Keratinocyte (primary cell): ENCODE data around the gene SMCO1. TPM values are rescaled to one million over a fixed set of nuclear protein-coding genes. Genes with fewer than 3 reads are reported as not detected.
A peak's percentile ranks its signal among the peaks of the same experiment; 100 is the strongest.

Experiments used
- DNase-seq: peaks from one replicate; pipeline ENCODE4 v3.0.0-alpha.2; 2011; ENCODE audit warnings: low read depth, missing footprints, low spot score
- FAIRE-seq: peaks from 2 replicates; lab custom pipeline; 2011; peaks lifted over from hg19 to GRCh38; lab: Jason Lieb, UNC
- H2AFZ ChIP-seq: 2 replicates; pipeline ENCODE4 v1.6.0; 2012; ENCODE audit warnings: low read length, control low read depth, inconsistent platforms; ENCODE audit not compliant: control insufficient read depth
- H3K27ac ChIP-seq: 2 replicates; pipeline ENCODE4 v1.5.1; 2011; ENCODE audit warnings: low read length; ENCODE audit not compliant: control insufficient read depth, insufficient read depth
- H3K27me3 ChIP-seq: 3 replicates; pipeline ENCODE4 v1.6.0; 2011; ENCODE audit warnings: low read length; ENCODE audit not compliant: control insufficient read depth, insufficient read depth; ENCODE audit errors: extremely low read depth
- H3K36me3 ChIP-seq, 2 experiments: 2 replicates in 1 of 2; 3 replicates in 1 of 2; pipeline ENCODE4 v1.5.1; 2011; ENCODE audit warnings: low read length in 2 of 2, mild to moderate bottlenecking in 1 of 2; ENCODE audit not compliant: control insufficient read depth in 2 of 2, insufficient read depth in 2 of 2; ENCODE audit errors: extremely low read depth in 1 of 2
- H3K4me1 ChIP-seq: 3 replicates; pipeline ENCODE4 v1.5.1; 2011; ENCODE audit warnings: low read length; ENCODE audit not compliant: control insufficient read depth, insufficient read depth; ENCODE audit errors: extremely low read depth
- H3K4me2 ChIP-seq: 3 replicates; pipeline ENCODE4 v1.6.0; 2011; ENCODE audit warnings: low read depth, low read length; ENCODE audit not compliant: control insufficient read depth, insufficient read depth; ENCODE audit errors: extremely low read depth
- H3K4me3 ChIP-seq, 3 experiments: fragments of 200-600 bp in 1 of 3; sonication (generic) in 1 of 3; 2 replicates in 2 of 3; 3 replicates in 1 of 3; pipeline ENCODE4 v1.5.1; 2011 to 2016; ENCODE audit warnings: low read length in 3 of 3, mild to moderate bottlenecking in 3 of 3, control low read depth in 2 of 3, inconsistent platforms in 1 of 3, low read depth in 1 of 3, mixed read lengths in 1 of 3, mixed run types in 1 of 3, moderate library complexity in 1 of 3; ENCODE audit not compliant: control insufficient read depth in 2 of 3, insufficient read depth in 2 of 3; ENCODE audit errors: extremely low read depth in 1 of 3
- H3K79me2 ChIP-seq: 2 replicates; pipeline ENCODE4 v1.6.0; 2012; ENCODE audit warnings: low read length; ENCODE audit not compliant: control insufficient read depth, insufficient read depth
- H3K9ac ChIP-seq: 3 replicates; pipeline ENCODE4 v1.6.0; 2011; ENCODE audit warnings: low read length; ENCODE audit not compliant: control insufficient read depth, insufficient read depth; ENCODE audit errors: extremely low read depth
- H3K9me1 ChIP-seq: 3 replicates; pipeline ENCODE4 v1.6.0; 2011; ENCODE audit warnings: low read length; ENCODE audit not compliant: control insufficient read depth, insufficient read depth; ENCODE audit errors: extremely low read depth
- H3K9me3 ChIP-seq: 2 replicates; pipeline ENCODE4 v1.5.1; 2012; ENCODE audit warnings: low read depth, low read length; ENCODE audit not compliant: control insufficient read depth
- H4K20me1 ChIP-seq: 3 replicates; pipeline ENCODE4 v1.6.0; 2011; ENCODE audit warnings: low read length; ENCODE audit not compliant: control insufficient read depth, insufficient read depth; ENCODE audit errors: extremely low read depth
- EZH2 ChIP-seq: IDR thresholded peaks from one replicate; pipeline ENCODE4 v1.6.1; 2012; ENCODE audit warnings: inconsistent platforms, mild to moderate bottlenecking, low read length, moderate library complexity
- dilution Hi-C: fragments of 300-500 bp; cut with MboI; formaldehyde crosslinking; loops from one replicate; pipeline ENCODE4 v1.7.0; 2020; ENCODE audit warnings: low sequenced_read_pairs; ENCODE audit not compliant: extremely low pct_ligation_motif_present
- polyA plus RNA-seq, 5 experiments: library from polyadenylated mRNA; depleted of rRNA in 3 of 5; stranded (reverse) in 3 of 5; stranded (forward) in 1 of 5; unstranded in 1 of 5; fragments of >200 nt; gene quantifications; 1 replicate in 1 of 5; 2 replicates in 3 of 5; 3 replicates in 1 of 5; pipeline versions ENCODE4 v1.2.1 to v1.2.3, GENCODE V29; 2011 to 2012; ENCODE audit warnings: missing spikeins in 2 of 5, low read depth in 1 of 5, low replicate concordance in 1 of 5
- TF ChIP-seq, protein P1 (sequence below), 3 experiments: IDR thresholded peaks in 1 of 3; conservative IDR thresholded peaks in 1 of 3; optimal IDR thresholded peaks in 1 of 3; 2 replicates in 2 of 3; 3 replicates in 1 of 3; pipeline versions ENCODE3 to v1.5.1; 2011; ENCODE audit warnings: low read length in 3 of 3, mild to moderate bottlenecking in 3 of 3, moderate library complexity in 2 of 3, control low read depth in 1 of 3, inconsistent platforms in 1 of 3; ENCODE audit not compliant: insufficient read depth in 2 of 3; ENCODE audit errors: extremely low read depth in 1 of 3

The SMCO1 gene
- polyA plus RNA-seq, 1 donor (not counting 4 experiments of a cell fraction or from before 2014, with no cell fraction given): not detected

- Histone ChIP-seq H3K9ac (peak overlapping the region; percentile 62), H3K9me3 (no peaks in the 10 kb centered on the region), H3K4me2 (peak overlapping the region; percentile 88), H3K27me3 (no peaks in the 10 kb centered on the region), H2AFZ (peak overlapping the region; percentile 64), H3K9me1 (no peaks in the 10 kb centered on the region), H3K79me2 (peaks cover 84% of the 10 kb centered on the region), H3K4me1 (peaks cover 17% of the 10 kb centered on the region), H3K36me3 (peaks cover 0 to 3% of the 10 kb centered on the region in 2 experiments), H3K4me3 (peak overlapping the region; percentile 7 to 64 (median 56)), H4K20me1 (no peaks in the 10 kb centered on the region), H3K27ac (peak overlapping the region; percentile 84)
- no peak for DNase-seq
- FAIRE-seq: peak; percentile 67
- dilution Hi-C loops: no loop called here
- TF ChIP-seq, protein P1, sequence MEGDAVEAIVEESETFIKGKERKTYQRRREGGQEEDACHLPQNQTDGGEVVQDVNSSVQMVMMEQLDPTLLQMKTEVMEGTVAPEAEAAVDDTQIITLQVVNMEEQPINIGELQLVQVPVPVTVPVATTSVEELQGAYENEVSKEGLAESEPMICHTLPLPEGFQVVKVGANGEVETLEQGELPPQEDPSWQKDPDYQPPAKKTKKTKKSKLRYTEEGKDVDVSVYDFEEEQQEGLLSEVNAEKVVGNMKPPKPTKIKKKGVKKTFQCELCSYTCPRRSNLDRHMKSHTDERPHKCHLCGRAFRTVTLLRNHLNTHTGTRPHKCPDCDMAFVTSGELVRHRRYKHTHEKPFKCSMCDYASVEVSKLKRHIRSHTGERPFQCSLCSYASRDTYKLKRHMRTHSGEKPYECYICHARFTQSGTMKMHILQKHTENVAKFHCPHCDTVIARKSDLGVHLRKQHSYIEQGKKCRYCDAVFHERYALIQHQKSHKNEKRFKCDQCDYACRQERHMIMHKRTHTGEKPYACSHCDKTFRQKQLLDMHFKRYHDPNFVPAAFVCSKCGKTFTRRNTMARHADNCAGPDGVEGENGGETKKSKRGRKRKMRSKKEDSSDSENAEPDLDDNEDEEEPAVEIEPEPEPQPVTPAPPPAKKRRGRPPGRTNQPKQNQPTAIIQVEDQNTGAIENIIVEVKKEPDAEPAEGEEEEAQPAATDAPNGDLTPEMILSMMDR (optimal IDR thresholded peaks at IDR 0.05 in 1 of 3, IDR thresholded peaks at IDR 0.05 in 1 of 3, conservative IDR thresholded peaks at IDR 0.05 in 1 of 3; ENCODE audit: extremely low read depth in 1 of 3, insufficient read depth in 2 of 3, low read length in 3 of 3): no peak
- no peak for TF ChIP-seq EZH2
These were observed 16.1 kb downstream of the SMCO1 start for GRCh38 chr3:196499061-196499460.

GRCh38 chr3:196498297-196498696, 16.8 kb downstream of the SMCO1 start:
- H3K9me3 ChIP-seq: no peaks in the 10 kb centered on the region
- no peak overlapping the region for H2AFZ ChIP-seq
- peaks cover 92% of the 10 kb centered on the region for H3K79me2 ChIP-seq
- DNase-seq: no peak
- H3K4me2 ChIP-seq: no peak overlapping the region
- dilution Hi-C loops: no loop called here
- H3K36me3 ChIP-seq: peaks cover 0 to 3% of the 10 kb centered on the region in 2 experiments
- no peak overlapping the region for H3K4me3 ChIP-seq
- TF ChIP-seq EZH2: no peak
- TF ChIP-seq, protein P1 (optimal IDR thresholded peaks at IDR 0.05 in 1 of 3, IDR thresholded peaks at IDR 0.05 in 1 of 3, conservative IDR thresholded peaks at IDR 0.05 in 1 of 3; ENCODE audit: extremely low read depth in 1 of 3, insufficient read depth in 2 of 3, low read length in 3 of 3): no peak
- H4K20me1 ChIP-seq: no peaks in the 10 kb centered on the region
- H3K9ac ChIP-seq: no peak overlapping the region
- peaks cover 17% of the 10 kb centered on the region for H3K4me1 ChIP-seq
- no peak overlapping the region for H3K27ac ChIP-seq
- H3K27me3 ChIP-seq: no peaks in the 10 kb centered on the region
- no peak for FAIRE-seq
- H3K9me1 ChIP-seq: no peaks in the 10 kb centered on the region
